Natural killer cell (primary cell): ENCODE results near the gene AZIN2. TPM values are rescaled to one million over a fixed set of nuclear protein-coding genes. Genes with fewer than 3 reads are reported as not detected.
"Not testable (repeated sequence)": the region's sequence is repeated elsewhere in the genome, so short reads cannot be mapped to it uniquely, and the experiment has no call there.

Experiments used
- ATAC-seq, 3 donors: fragments of 150-1000 bp in 2 of 3; fragments of 200-7000 bp in 1 of 3; cut with Tn5 transposase; 1 replicate in 1 of 3; 2 replicates in 2 of 3; pipeline ENCODE4 v1.10.0; 2021; ENCODE audit warnings: mild to moderate bottlenecking in 2 of 3, moderate library complexity in 2 of 3
- DNase-seq, 2 donors: peaks; one replicate each; pipeline versions ENCODE4 v3.0.0 to v3.0.0-alpha.2; 2013 to 2021; ENCODE audit warnings: mixed read lengths in 1 of 2
- H3K27ac ChIP-seq: one replicate; pipeline ENCODE4 v1.5.1; 2013; ENCODE audit warnings: mild to moderate bottlenecking, low read length
- H3K27me3 ChIP-seq: one replicate; pipeline ENCODE4 v1.6.1; 2013; ENCODE audit warnings: low read length; ENCODE audit not compliant: control insufficient read depth, insufficient read depth
- H3K36me3 ChIP-seq: one replicate; pipeline ENCODE4 v1.6.1; 2013; ENCODE audit warnings: low read length; ENCODE audit not compliant: control insufficient read depth, insufficient read depth
- H3K4me1 ChIP-seq: one replicate; pipeline ENCODE4 v1.6.1; 2013; ENCODE audit warnings: low read length; ENCODE audit not compliant: control insufficient read depth, insufficient read depth
- H3K4me3 ChIP-seq: one replicate; pipeline ENCODE4 v1.5.1; 2013; ENCODE audit warnings: low read length
- H3K9me3 ChIP-seq: one replicate; pipeline ENCODE4 v1.6.1; 2013; ENCODE audit warnings: low read length; ENCODE audit not compliant: control insufficient read depth, insufficient read depth
- H3K27ac Mint-ChIP-seq, 2 donors: one replicate each; pipeline ENCODE4 v1.8.0; 2022; ENCODE audit warnings: mild to moderate bottlenecking in 2 of 2, mixed read lengths in 2 of 2, moderate library complexity in 1 of 2
- H3K27me3 Mint-ChIP-seq, 2 donors: one replicate each; pipeline ENCODE4 v1.8.0; 2022; ENCODE audit warnings: low read depth in 2 of 2, mixed read lengths in 2 of 2
- H3K36me3 Mint-ChIP-seq: one replicate; pipeline ENCODE4 v1.8.0; 2022; ENCODE audit warnings: mixed read lengths
- H3K4me1 Mint-ChIP-seq, 2 donors: one replicate each; pipeline ENCODE4 v1.8.0; 2022; ENCODE audit warnings: mixed read lengths in 2 of 2
- H3K4me3 Mint-ChIP-seq: one replicate; pipeline ENCODE4 v1.8.0; 2022; ENCODE audit warnings: mild to moderate bottlenecking, moderate library complexity, mixed read lengths
- H3K9me3 Mint-ChIP-seq, 2 donors: one replicate each; pipeline ENCODE4 v1.8.0; 2022; ENCODE audit warnings: mixed read lengths in 2 of 2
- WGBS: methylation state at CpG from one replicate; pipeline ENCODE4 v1.1.7; 2013; ENCODE audit warnings: missing lambda C conversion rate; ENCODE audit not compliant: insufficient coverage; 5-methylcytosine and 5-hydroxymethylcytosine counted together
- intact Hi-C: fragments of 100-400 bp; cut with micrococcal nuclease; formaldehyde crosslinking; loops from one replicate; pipeline ENCODE4 v1.14.2; 2022
- total RNA-seq, 4 donors: library from RNA; stranded (reverse); fragments of 120-200 nt in 1 of 4; gene quantifications; one replicate each; pipeline versions ENCODE4 v1.2.3 to v1.2.4, GENCODE V29; 2013 to 2022
- TF ChIP-seq, protein P1 (sequence below): fragments of 200-600 bp; IDR thresholded peaks from one replicate; pipeline ENCODE4 v1.8.0; 2022; ENCODE audit warnings: antibody characterized with exemption

The AZIN2 gene
- total RNA-seq, 3 donors from 2014 or later (not counting 1 experiment from before 2014, with no cell fraction given), result 1.9 to 5.1 (median 4.1) TPM

DNA sequence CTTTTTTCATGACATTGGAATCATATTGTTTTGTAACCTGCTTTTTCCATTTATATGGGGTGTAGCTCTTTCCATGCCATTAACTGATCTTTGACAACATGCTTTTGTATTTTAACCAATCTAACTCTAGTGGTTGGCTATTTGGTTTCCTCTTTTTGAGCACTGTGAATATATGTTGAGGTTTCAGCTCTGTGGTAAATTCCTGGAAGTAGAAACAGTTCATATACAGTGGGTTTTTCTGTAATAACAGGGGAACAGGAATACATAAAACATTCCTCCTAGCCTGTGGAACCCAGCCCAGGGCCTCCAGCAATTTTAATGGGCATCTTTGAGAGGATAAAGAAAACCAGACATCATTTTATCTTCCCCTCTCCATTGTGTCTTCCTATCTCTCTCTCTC is 17.4 kb downstream of the AZIN2 start:
- Histone ChIP-seq H3K27me3 (no peaks in the 10 kb centered on the region), H3K27ac (peak overlapping the region; percentile 76), H3K4me1 (peaks cover 46% of the 10 kb centered on the region), H3K36me3 (no peaks in the 10 kb centered on the region), H3K4me3 (no peak overlapping the region), H3K9me3 (no peaks in the 10 kb centered on the region)
- no peak for ATAC-seq
- TF ChIP-seq, protein P1, sequence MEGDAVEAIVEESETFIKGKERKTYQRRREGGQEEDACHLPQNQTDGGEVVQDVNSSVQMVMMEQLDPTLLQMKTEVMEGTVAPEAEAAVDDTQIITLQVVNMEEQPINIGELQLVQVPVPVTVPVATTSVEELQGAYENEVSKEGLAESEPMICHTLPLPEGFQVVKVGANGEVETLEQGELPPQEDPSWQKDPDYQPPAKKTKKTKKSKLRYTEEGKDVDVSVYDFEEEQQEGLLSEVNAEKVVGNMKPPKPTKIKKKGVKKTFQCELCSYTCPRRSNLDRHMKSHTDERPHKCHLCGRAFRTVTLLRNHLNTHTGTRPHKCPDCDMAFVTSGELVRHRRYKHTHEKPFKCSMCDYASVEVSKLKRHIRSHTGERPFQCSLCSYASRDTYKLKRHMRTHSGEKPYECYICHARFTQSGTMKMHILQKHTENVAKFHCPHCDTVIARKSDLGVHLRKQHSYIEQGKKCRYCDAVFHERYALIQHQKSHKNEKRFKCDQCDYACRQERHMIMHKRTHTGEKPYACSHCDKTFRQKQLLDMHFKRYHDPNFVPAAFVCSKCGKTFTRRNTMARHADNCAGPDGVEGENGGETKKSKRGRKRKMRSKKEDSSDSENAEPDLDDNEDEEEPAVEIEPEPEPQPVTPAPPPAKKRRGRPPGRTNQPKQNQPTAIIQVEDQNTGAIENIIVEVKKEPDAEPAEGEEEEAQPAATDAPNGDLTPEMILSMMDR, result no peak
- no peak for DNase-seq
- peak overlapping the region; percentile 93 to 95 for H3K27ac Mint-ChIP-seq
- H3K4me1 Mint-ChIP-seq, result peaks cover 53 to 65% of the 10 kb centered on the region in 2 donors
- H3K4me3 Mint-ChIP-seq, result peak overlapping the region; percentile 84
- no peaks in the 10 kb centered on the region for H3K9me3 Mint-ChIP-seq
- H3K27me3 Mint-ChIP-seq, result no peaks in the 10 kb centered on the region
- intact Hi-C loops, result loop anchor here (5.0 kb wide), 1 partner anchor 51 kb away; no protein-coding TSS in a partner anchor
- no peaks in the 10 kb centered on the region for H3K36me3 Mint-ChIP-seq

DNA sequence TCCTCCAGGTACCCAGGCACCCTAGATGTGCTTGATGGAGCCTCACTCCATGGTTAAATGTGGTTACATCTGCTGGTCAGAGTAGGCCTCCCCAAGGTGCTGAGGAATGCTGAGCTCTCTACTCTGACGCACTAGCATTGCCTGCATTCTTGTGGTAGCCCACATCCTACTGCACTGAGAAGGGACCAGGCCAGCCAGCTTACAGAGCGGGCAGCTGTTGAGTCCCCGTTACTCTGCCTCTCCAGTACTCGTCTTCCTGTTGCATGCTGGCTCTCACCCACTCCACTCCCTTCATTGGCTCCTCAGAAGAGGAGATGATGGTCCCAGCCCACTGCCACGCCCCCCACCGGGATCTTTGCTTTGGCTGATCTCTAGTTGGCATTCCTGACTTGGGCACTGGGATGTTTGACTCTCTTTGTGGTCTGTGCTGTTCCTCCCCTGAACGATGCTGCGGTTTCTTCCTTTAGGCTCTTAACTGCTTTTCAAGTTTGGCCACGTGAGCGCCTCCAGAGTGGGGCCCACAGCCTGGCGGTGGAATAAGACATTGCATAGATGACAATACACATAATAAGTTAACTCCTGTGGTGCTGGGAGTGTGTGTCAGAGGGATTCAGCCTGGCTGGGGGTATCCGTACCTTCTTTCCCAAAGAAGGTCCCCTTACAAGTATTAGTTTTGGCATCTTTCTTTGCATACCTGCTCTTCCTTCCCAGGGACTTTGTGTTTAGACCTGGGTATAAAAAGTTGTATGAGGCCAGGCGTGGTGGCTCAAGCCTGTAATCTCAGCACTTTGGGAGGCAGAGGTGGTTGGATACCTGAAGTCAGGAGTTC is 18.6 kb downstream of the AZIN2 start:
- H3K36me3 Mint-ChIP-seq, result no peaks in the 10 kb centered on the region
- H3K27me3 Mint-ChIP-seq, result no peaks in the 10 kb centered on the region
- intact Hi-C loops, result loop anchor here (1.0 to 5.0 kb wide), 2 partner anchors 28 to 52 kb away; no protein-coding TSS in a partner anchor
- DNase-seq (peak; percentile 58 to 88), ATAC-seq (peak; percentile 89 to 95 (median 95))
- H3K4me3 Mint-ChIP-seq, result peak overlapping the region; percentile 84
- H3K4me1 Mint-ChIP-seq, result peaks cover 51 to 62% of the 10 kb centered on the region in 2 donors
- H3K27me3 ChIP-seq, result no peaks in the 10 kb centered on the region
- peaks cover 46% of the 10 kb centered on the region for H3K4me1 ChIP-seq
- WGBS, result 15% methylated on average over 11 of the region's 13 CpGs
- no peaks in the 10 kb centered on the region for H3K9me3 Mint-ChIP-seq
- H3K4me3 ChIP-seq, result no peak overlapping the region
- TF ChIP-seq, protein P1, result peak; percentile 21
- H3K27ac Mint-ChIP-seq, result peak overlapping the region; percentile 93 to 95
- peak overlapping the region; percentile 76 for H3K27ac ChIP-seq
- H3K36me3 ChIP-seq, result no peaks in the 10 kb centered on the region
- no peaks in the 10 kb centered on the region for H3K9me3 ChIP-seq

DNA sequence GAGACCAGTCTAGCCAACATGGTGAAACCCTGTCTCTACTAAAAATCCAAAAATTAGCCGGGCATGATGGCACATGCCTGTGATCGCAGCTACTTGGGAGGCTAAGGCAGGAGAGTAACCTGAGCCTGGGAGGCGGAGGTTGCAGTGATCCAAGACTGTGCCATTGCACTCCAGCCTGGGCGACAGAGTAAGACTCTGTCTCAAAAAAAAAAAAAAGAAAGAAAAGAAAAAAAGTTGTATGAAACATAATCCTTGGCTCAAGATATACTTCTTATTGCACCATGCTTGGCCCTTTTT is 19.1 kb downstream of the AZIN2 start:
- H3K4me3 Mint-ChIP-seq, result peak overlapping the region; percentile 84
- H3K27ac Mint-ChIP-seq, result peak overlapping the region; percentile 93 to 95
- H3K27me3 ChIP-seq, H3K36me3 ChIP-seq, intact Hi-C loops, H3K36me3 Mint-ChIP-seq, H3K9me3 Mint-ChIP-seq, DNase-seq, H3K9me3 ChIP-seq, ATAC-seq, H3K27me3 Mint-ChIP-seq, H3K4me3 ChIP-seq: not testable (repeated sequence)
- 88% methylated on average over 4 of the region's 4 CpGs for WGBS
- H3K27ac ChIP-seq, result peak overlapping the region; percentile 76
- peaks cover 43% of the 10 kb centered on the region for H3K4me1 ChIP-seq
- H3K4me1 Mint-ChIP-seq, result peaks cover 46 to 61% of the 10 kb centered on the region in 2 donors

DNA sequence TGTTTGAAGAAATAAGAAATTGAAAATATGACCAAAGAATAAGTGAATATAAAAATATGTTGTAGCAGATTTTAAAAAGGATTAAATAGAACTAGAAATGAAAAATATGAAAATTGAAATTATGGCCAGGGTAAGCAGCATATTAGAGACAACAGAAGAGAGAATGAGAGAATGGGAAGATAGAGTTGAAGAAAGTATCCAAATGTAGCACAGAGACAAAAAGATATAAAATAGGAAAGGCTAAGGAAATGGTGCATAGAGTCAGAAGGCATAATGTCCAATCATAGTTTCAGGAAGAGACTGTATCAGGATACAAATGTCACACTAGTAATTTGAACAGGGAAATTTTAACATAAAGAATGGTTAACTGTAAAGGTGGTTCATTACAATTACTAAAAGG is 29.5 kb downstream of the AZIN2 start:
- Histone ChIP-seq H3K27ac (no peak overlapping the region), H3K4me3 (no peak overlapping the region), H3K9me3 (no peaks in the 10 kb centered on the region), H3K36me3 (no peaks in the 10 kb centered on the region), H3K27me3 (no peaks in the 10 kb centered on the region), H3K4me1 (no peaks in the 10 kb centered on the region)
- TF ChIP-seq, protein P1, result no peak
- Mint-ChIP-seq H3K9me3 (no peaks in the 10 kb centered on the region), H3K27me3 (peaks cover 0 to 2% of the 10 kb centered on the region in 2 donors), H3K4me1 (no peaks in the 10 kb centered on the region), H3K4me3 (no peak overlapping the region), H3K27ac (no peak overlapping the region), H3K36me3 (no peaks in the 10 kb centered on the region)
- no peak for ATAC-seq
- intact Hi-C loops, result loop anchor here (5.0 kb wide), 1 partner anchor 257 kb away; no protein-coding TSS in a partner anchor
- DNase-seq, result no peak
